ENCODE data around the gene ARHGAP44. TPM values are rescaled to one million over a fixed set of nuclear protein-coding genes. Genes with fewer than 3 reads are reported as not detected.

The ARHGAP44 gene, protein sequence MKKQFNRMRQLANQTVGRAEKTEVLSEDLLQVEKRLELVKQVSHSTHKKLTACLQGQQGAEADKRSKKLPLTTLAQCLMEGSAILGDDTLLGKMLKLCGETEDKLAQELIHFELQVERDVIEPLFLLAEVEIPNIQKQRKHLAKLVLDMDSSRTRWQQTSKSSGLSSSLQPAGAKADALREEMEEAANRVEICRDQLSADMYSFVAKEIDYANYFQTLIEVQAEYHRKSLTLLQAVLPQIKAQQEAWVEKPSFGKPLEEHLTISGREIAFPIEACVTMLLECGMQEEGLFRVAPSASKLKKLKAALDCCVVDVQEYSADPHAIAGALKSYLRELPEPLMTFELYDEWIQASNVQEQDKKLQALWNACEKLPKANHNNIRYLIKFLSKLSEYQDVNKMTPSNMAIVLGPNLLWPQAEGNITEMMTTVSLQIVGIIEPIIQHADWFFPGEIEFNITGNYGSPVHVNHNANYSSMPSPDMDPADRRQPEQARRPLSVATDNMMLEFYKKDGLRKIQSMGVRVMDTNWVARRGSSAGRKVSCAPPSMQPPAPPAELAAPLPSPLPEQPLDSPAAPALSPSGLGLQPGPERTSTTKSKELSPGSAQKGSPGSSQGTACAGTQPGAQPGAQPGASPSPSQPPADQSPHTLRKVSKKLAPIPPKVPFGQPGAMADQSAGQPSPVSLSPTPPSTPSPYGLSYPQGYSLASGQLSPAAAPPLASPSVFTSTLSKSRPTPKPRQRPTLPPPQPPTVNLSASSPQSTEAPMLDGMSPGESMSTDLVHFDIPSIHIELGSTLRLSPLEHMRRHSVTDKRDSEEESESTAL
- 2.3 and 7.0 TPM in 2 replicates for total RNA-seq (ENCODE audit: low replicate concordance)

DNA sequence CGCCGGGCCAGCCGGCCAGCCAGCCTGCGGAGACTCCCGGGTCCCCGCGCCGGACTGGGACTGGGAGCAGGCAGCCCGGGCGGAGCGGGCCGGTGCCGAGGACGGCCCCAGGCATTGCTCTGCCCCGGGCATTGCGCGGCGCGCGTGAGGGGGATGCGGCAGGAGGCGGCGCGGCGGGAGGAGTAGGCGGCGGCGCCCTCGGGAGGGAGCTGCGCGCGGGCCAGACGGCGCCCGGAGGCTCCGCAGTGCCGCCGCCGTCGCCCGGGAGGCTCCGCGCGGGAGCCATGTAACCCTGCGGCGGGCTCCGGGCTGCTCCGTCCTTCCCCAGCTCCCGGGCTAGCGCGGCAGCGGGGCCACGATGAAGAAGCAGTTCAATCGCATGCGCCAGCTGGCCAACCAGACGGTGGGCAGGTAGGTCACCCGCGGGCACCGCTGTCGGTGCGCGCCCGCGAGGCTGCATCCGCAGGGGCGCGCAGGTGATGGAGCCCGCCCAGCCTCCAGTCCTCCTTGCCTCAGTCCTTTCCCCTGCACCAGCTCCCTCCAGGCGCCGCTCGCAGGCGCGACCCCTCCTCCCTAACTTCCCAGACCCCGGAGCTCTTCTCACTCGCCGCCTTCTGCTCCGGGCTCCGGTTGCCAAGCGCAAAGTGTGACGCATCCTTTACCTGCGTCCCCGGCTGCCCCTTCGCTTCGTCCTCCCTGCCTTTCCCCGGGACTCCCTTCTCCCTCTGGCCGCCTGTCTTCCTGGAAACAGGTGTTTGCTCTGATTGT, at the start of gene ARHGAP44:
Gene ARHGAP44, plus strand, starts transcription at position 18 of the 768 bp plus-strand sequence. Its CDS starts 341 bp downstream, at position 359.
- TF ChIP-seq, protein P1, sequence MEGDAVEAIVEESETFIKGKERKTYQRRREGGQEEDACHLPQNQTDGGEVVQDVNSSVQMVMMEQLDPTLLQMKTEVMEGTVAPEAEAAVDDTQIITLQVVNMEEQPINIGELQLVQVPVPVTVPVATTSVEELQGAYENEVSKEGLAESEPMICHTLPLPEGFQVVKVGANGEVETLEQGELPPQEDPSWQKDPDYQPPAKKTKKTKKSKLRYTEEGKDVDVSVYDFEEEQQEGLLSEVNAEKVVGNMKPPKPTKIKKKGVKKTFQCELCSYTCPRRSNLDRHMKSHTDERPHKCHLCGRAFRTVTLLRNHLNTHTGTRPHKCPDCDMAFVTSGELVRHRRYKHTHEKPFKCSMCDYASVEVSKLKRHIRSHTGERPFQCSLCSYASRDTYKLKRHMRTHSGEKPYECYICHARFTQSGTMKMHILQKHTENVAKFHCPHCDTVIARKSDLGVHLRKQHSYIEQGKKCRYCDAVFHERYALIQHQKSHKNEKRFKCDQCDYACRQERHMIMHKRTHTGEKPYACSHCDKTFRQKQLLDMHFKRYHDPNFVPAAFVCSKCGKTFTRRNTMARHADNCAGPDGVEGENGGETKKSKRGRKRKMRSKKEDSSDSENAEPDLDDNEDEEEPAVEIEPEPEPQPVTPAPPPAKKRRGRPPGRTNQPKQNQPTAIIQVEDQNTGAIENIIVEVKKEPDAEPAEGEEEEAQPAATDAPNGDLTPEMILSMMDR (IDR thresholded peaks at IDR 0.05; ENCODE audit: insufficient read depth, low read length) = no peak
- peak within 1 kb of the TSS; percentile 65 for H3K4me3 ChIP-seq (ENCODE audit: low read depth, low read length)
- no peak for DNase-seq (ENCODE audit: low read depth)

DNA sequence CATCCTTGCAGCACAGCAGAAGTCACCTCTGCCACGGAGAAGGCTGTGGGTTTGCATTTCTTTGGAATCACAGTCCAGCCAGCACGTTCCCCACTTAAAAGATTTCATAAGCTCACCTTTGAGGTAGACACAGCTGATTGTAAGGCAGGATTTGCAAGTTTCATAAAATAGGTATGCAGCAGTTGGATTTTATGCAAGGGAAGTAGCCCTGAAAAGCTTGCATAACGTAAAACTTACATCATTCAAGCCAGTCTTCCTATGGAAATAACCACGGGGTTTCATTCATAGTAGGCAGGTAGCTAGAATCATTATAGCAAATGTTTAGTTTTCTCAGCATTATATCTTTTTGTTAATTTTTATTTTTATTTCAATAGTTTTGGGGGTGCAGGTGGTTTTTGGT, 49.8 kb upstream of the ARHGAP44 start:
- no peak for DNase-seq (ENCODE audit: low read depth)
- TF ChIP-seq, protein P1 (IDR thresholded peaks at IDR 0.05; ENCODE audit: insufficient read depth, low read length) = no peak
- H3K4me3 ChIP-seq (ENCODE audit: low read depth, low read length) = no peak overlapping the region

DNA sequence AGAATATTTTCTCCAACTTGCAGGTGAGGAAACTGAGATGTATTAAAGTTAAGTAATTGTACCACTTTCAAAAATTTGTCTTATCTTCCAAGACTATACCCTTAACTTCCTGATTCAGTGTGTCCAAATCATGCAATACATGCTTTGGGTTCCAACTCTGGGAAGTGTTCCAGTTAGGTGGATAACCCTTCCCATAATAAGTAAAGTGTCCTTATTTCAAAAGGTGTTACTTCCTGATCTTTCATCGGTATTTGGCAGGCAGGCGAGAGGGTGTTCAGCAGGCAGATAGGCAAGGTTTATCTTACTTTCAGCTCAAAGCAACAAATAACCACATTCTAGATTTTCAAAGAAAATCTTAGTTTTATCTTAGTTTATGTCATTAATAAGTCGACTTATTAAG, 46.3 kb upstream of the ARHGAP44 start:
- DNase-seq (ENCODE audit: low read depth) = no peak
- TF ChIP-seq, protein P1 (IDR thresholded peaks at IDR 0.05; ENCODE audit: insufficient read depth, low read length) = no peak
- no peak overlapping the region for H3K4me3 ChIP-seq (ENCODE audit: low read depth, low read length)

DNA sequence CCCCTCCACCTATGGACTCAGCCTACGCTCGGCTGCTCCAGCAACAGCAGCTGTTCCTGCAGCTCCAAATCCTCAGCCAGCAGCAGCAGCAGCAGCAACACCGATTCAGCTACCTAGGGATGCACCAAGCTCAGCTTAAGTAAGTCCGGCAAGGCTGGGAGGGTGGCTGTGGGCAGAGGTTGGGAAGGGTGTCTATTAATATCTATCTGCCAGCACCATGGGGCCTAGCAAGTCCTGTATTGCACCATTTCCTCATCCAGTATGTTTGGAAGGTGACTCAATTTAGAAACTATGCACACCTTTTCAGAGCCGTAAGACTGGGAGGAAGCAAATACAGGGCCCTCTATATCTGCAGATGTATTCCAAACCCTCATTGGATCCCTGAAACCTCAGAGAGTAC, 45.0 kb upstream of the ARHGAP44 start:
- DNase-seq (ENCODE audit: low read depth) = no peak
- TF ChIP-seq, protein P1 (IDR thresholded peaks at IDR 0.05; ENCODE audit: insufficient read depth, low read length) = no peak
- H3K4me3 ChIP-seq (ENCODE audit: low read depth, low read length) = no peak overlapping the region

DNA sequence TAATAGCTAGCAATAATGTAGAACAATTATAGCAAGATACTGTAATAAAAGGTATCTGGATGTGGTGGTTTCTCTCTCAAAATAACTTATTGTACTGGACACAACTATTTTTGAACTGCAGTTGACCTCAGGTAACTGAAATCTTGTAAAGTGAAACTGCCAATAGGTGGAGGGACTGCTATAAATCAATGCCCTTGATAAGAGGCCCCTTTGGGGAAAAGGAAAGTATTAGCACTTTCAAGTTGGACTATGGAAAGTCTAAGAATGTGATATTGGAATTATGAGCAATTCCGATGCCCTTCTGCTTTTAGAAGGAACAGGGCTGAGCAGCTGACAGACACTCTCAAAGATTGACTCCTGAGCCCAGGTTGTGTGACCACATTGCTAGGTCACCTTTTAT, 44.5 kb upstream of the ARHGAP44 start:
- no peak overlapping the region for H3K4me3 ChIP-seq (ENCODE audit: low read depth, low read length)
- TF ChIP-seq, protein P1 (IDR thresholded peaks at IDR 0.05; ENCODE audit: insufficient read depth, low read length) = no peak
- no peak for DNase-seq (ENCODE audit: low read depth)

DNA sequence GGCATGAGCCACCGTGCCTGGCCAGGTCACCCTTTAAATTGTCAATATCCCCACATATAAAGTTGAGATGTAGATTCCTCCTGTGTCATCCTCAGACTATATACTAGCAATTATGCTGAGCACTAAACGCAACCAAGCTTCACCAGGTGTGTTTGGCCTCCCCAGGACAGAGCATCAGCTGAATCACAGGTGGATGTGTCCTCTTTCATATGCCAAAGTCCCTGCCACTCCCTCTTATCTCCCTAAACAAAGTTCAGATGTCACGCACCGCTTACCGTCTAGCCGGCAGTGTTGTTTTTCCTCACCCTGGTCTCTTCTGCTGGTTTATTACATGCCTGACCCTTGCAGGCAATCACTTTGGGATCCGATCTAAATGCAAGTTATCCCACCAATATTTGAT, 43.8 kb upstream of the ARHGAP44 start:
- H3K4me3 ChIP-seq (ENCODE audit: low read depth, low read length) = no peak overlapping the region
- no peak for DNase-seq (ENCODE audit: low read depth)
- TF ChIP-seq, protein P1 (IDR thresholded peaks at IDR 0.05; ENCODE audit: insufficient read depth, low read length) = no peak
